Caco-2 (cell line): ENCODE data around the gene TCN1. TPM values are rescaled to one million over a fixed set of nuclear protein-coding genes. Genes with fewer than 3 reads are reported as not detected.

ENCODE experiments used
- BruUV-seq: library from RNA; stranded (reverse); fragments of 400-500 nt; replicated peaks from 2 replicates; lab custom pipeline; 2021; lab: Mats Ljungman, UMichigan
- CTCF ChIA-PET: fragments of 300-600 bp; sonication (Branson Sonifier 250); formaldehyde crosslinking; loops from one replicate; lab custom pipeline; 2022; ENCODE audit warnings: antibody characterized with exemption; lab: Charles Lee
- POLR2A ChIA-PET: fragments of 300-600 bp; sonication (Branson Sonifier 250); formaldehyde crosslinking; loops from one replicate; lab custom pipeline; 2022; ENCODE audit warnings: antibody characterized with exemption; lab: Charles Lee
- DNase-seq, 2 experiments: peaks; one replicate each; pipeline versions ENCODE4 v3.0.0 to v3.0.0-alpha.2; 2020 to 2022
- H3K27me3 ChIP-seq: replicated peaks from 2 replicates; pipeline ENCODE4 v1.6.0; 2011; ENCODE audit warnings: low read length; ENCODE audit not compliant: control insufficient read depth, insufficient read depth
- H3K36me3 ChIP-seq: 2 replicates; pipeline ENCODE4 v1.5.1; 2011; ENCODE audit warnings: low read length; ENCODE audit not compliant: control insufficient read depth, insufficient read depth
- H3K4me1 ChIP-seq: fragments of 250-450 bp; sonication (Bioruptor Pico); 2 replicates; pipeline ENCODE4 v1.5.1; 2020; ENCODE audit warnings: mild to moderate bottlenecking
- H3K4me3 ChIP-seq: 2 replicates; pipeline ENCODE4 v1.5.1; 2011; ENCODE audit warnings: low read depth, mild to moderate bottlenecking, control low read depth, low read length
- H3K9me3 ChIP-seq: fragments of 250-450 bp; sonication (Bioruptor Pico); 2 replicates; pipeline ENCODE4 v1.5.1; 2020; ENCODE audit warnings: mild to moderate bottlenecking, moderate library complexity
- H3K27ac Mint-ChIP-seq: one replicate; pipeline ENCODE4 v1.8.0; 2022; ENCODE audit warnings: mixed read lengths; ENCODE audit not compliant: unreplicated experiment
- H3K27me3 Mint-ChIP-seq: one replicate; pipeline ENCODE4 v1.8.0; 2022; ENCODE audit warnings: mixed read lengths; ENCODE audit not compliant: insufficient read depth, unreplicated experiment
- H3K36me3 Mint-ChIP-seq: one replicate; pipeline ENCODE4 v1.8.0; 2022; ENCODE audit warnings: mild to moderate bottlenecking, mixed read lengths; ENCODE audit not compliant: insufficient read depth, unreplicated experiment
- H3K4me1 Mint-ChIP-seq: one replicate; pipeline ENCODE4 v1.8.0; 2022; ENCODE audit warnings: low read depth, mixed read lengths; ENCODE audit not compliant: unreplicated experiment
- H3K4me3 Mint-ChIP-seq: one replicate; pipeline ENCODE4 v1.8.0; 2022; ENCODE audit warnings: mild to moderate bottlenecking, moderate library complexity, mixed read lengths; ENCODE audit not compliant: unreplicated experiment
- H3K9me3 Mint-ChIP-seq: one replicate; pipeline ENCODE4 v1.8.0; 2022; ENCODE audit warnings: mixed read lengths; ENCODE audit not compliant: unreplicated experiment
- CTCF ChIP-seq, 2 experiments: fragments of 200-600 bp in 1 of 2; IDR thresholded peaks; 1 replicate in 1 of 2; 2 replicates in 1 of 2; pipeline versions ENCODE4 v1.5.1 to v1.8.0; 2011 to 2022; ENCODE audit warnings: antibody characterized with exemption in 1 of 2, control low read depth in 1 of 2, inconsistent platforms in 1 of 2, low read depth in 1 of 2, low read length in 1 of 2, mild to moderate bottlenecking in 1 of 2, moderate library complexity in 1 of 2; ENCODE audit not compliant: insufficient read depth in 1 of 2, severe bottlenecking in 1 of 2, unreplicated experiment in 1 of 2
- intact Hi-C: fragments of 100-400 bp; cut with micrococcal nuclease; formaldehyde crosslinking; loops from one replicate; pipeline ENCODE4 v1.10.0; 2022; ENCODE audit not compliant: unreplicated experiment
- total RNA-seq: library from RNA; stranded (reverse); gene quantifications from 2 replicates; pipeline ENCODE4 v1.2.3, GENCODE V29; 2022

Gene TCN1
- total RNA-seq, 1 experiment from 2014 or later, result not detected

DNA sequence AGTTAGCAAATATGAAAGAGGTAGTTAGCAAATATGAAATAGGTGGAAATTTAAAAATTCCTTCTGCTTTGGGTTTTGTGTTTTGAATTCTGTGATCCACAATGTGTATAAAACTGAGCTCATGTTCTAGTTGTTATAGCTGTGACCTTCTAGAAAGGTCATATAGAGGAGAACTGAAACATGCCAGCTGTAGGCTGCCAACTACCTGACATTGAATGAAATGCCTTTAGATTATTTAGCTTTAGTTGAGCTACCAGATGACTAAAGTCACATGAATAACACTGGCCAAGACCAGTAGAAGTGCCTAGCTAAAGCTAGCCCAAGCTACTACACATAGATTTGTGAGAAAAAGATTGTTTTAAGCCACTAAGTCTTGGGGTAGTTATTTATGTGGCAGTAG, 5.8 kb upstream of the TCN1 start:
- Mint-ChIP-seq H3K4me1 (peaks cover 12% of the 10 kb centered on the region), H3K36me3 (no peaks in the 10 kb centered on the region), H3K4me3 (no peak overlapping the region), H3K27me3 (no peaks in the 10 kb centered on the region), H3K27ac (no peak overlapping the region), H3K9me3 (peaks cover 17% of the 10 kb centered on the region)
- POLR2A ChIA-PET, result no interaction called here
- H3K27me3 ChIP-seq, result no peaks in the 10 kb centered on the region
- intact Hi-C loops, result no loop called here
- BruUV-seq, result no TSS peak
- H3K4me3 ChIP-seq, result no peak overlapping the region
- peaks cover 10% of the 10 kb centered on the region for H3K4me1 ChIP-seq
- H3K9me3 ChIP-seq, result no peaks in the 10 kb centered on the region
- CTCF ChIA-PET, result no interaction called here
- TF ChIP-seq CTCF (IDR thresholded peaks at IDR 0.05; ENCODE audit: insufficient read depth in 1 of 2, low read depth in 1 of 2, low read length in 1 of 2, severe bottlenecking in 1 of 2, unreplicated experiment in 1 of 2), result no peak
- no peaks in the 10 kb centered on the region for H3K36me3 ChIP-seq
- no peak for DNase-seq

DNA sequence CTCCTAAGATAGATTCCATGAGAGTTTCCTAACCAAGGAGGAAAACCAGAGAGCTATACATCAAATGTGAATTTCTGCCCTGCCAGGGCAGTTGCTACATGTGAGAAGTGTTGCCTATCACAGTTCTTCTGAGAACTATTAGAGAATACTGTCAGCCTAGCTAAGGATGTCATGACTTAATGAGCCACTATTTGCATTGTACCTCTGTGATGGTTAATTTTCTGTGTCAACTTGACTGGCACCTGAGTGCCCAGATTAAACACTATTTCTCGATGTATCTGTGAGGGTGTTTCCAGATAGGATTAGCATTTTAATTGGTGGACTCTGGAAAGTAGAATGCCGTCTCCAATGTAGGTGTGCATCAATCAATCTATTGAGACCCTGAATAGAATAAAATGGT, 1.7 kb upstream of the TCN1 start:
- Mint-ChIP-seq H3K27me3 (no peaks in the 10 kb centered on the region), H3K9me3 (peaks cover 27% of the 10 kb centered on the region), H3K4me1 (no peaks in the 10 kb centered on the region), H3K27ac (no peak overlapping the region), H3K4me3 (no peak overlapping the region), H3K36me3 (no peaks in the 10 kb centered on the region)
- Histone ChIP-seq H3K4me1 (no peaks in the 10 kb centered on the region), H3K36me3 (no peaks in the 10 kb centered on the region), H3K4me3 (no peak overlapping the region), H3K27me3 (no peaks in the 10 kb centered on the region), H3K9me3 (no peaks in the 10 kb centered on the region)
- no TSS peak for BruUV-seq
- POLR2A ChIA-PET, result no interaction called here
- intact Hi-C loops, result no loop called here
- no peak for DNase-seq
- TF ChIP-seq CTCF (IDR thresholded peaks at IDR 0.05; ENCODE audit: insufficient read depth in 1 of 2, low read depth in 1 of 2, low read length in 1 of 2, severe bottlenecking in 1 of 2, unreplicated experiment in 1 of 2), result no peak
- CTCF ChIA-PET, result no interaction called here

- Histone ChIP-seq H3K4me1 (no peaks in the 10 kb centered on the region), H3K27me3 (no peaks in the 10 kb centered on the region), H3K4me3 (no peak overlapping the region), H3K36me3 (no peaks in the 10 kb centered on the region), H3K9me3 (no peaks in the 10 kb centered on the region)
- TF ChIP-seq CTCF (IDR thresholded peaks at IDR 0.05; ENCODE audit: insufficient read depth in 1 of 2, low read depth in 1 of 2, low read length in 1 of 2, severe bottlenecking in 1 of 2, unreplicated experiment in 1 of 2), result no peak
- no peak for DNase-seq
- no peaks in the 10 kb centered on the region for H3K36me3 Mint-ChIP-seq
- BruUV-seq, result no TSS peak
- H3K9me3 Mint-ChIP-seq, result peaks cover 27% of the 10 kb centered on the region
- H3K4me3 Mint-ChIP-seq, result no peak overlapping the region
- H3K4me1 Mint-ChIP-seq, result no peaks in the 10 kb centered on the region
- ChIA-PET POLR2A (no interaction called here), CTCF (no interaction called here)
- intact Hi-C loops, result no loop called here
- H3K27me3 Mint-ChIP-seq, result no peaks in the 10 kb centered on the region
- H3K27ac Mint-ChIP-seq, result no peak overlapping the region
Measured at GRCh38 chr11:59866836-59867235, 549 bp upstream of the TCN1 start.
